Stimulated activated CD8-positive, alpha-beta memory T cell treated with anti-CD3 and anti-CD28 coated beads, Interleukin-2, amount 100 ng/mL, for 1 hour (primary cell): ENCODE measurements around the gene SCAMP2.
A peak's percentile ranks its signal among the peaks of the same experiment; 100 is the strongest.
"Not testable (repeated sequence)": the region's sequence is repeated elsewhere in the genome, so short reads cannot be mapped to it uniquely, and the experiment has no call there.

Experiments used
- DNase-seq, 2 donors: peaks; one replicate each; pipeline ENCODE4 v3.0.0-alpha.2; 2020; ENCODE audit warnings: low read depth in 2 of 2

SCAMP2 gene

GRCh38 chr15:74890665-74890960 lies 17.4 kb upstream of the SCAMP2 start:
- no peak for DNase-seq

GRCh38 chr15:74889883-74890664 lies 16.9 kb upstream of the SCAMP2 start, which contains the start of gene MPI:
Gene MPI, plus strand, starts transcription at chr15:74890042. Its CDS starts 32 bp downstream, at chr15:74890074.
- peak; percentile 59 to 70 for DNase-seq

GRCh38 chr15:74889390-74889882 lies 16.3 kb upstream of the SCAMP2 start:
- no peak for DNase-seq

GRCh38 chr15:74888716-74889115 lies 15.6 kb upstream of the SCAMP2 start:
- no peak for DNase-seq

- not testable (repeated sequence) for DNase-seq
These were observed 14.5 kb upstream of the SCAMP2 start for GRCh38 chr15:74887537-74888193.

- DNase-seq = no peak
These were observed 12.3 kb upstream of the SCAMP2 start for GRCh38 chr15:74885461-74885860.

GRCh38 chr15:74884428-74885223 lies 11.5 kb upstream of the SCAMP2 start:
- DNase-seq = no peak

GRCh38 chr15:74882528-74882927 lies 9.4 kb upstream of the SCAMP2 start:
- DNase-seq = no peak

GRCh38 chr15:74878273-74878672 lies 5.1 kb upstream of the SCAMP2 start:
- DNase-seq = no peak

GRCh38 chr15:74873756-74874424 lies 725 bp upstream of the SCAMP2 start:
- no peak for DNase-seq

GRCh38 chr15:74872702-74873035 lies 496 bp downstream of the SCAMP2 start:
- no peak for DNase-seq

- no peak for DNase-seq
These were observed 2.5 kb downstream of the SCAMP2 start for GRCh38 chr15:74870436-74871215.

- no peak for DNase-seq
These were observed 3.3 kb downstream of the SCAMP2 start for GRCh38 chr15:74869726-74870407.

- no peak for DNase-seq
These were observed 3.8 kb downstream of the SCAMP2 start for GRCh38 chr15:74869372-74869725.

GRCh38 chr15:74868059-74868458 lies 5.1 kb downstream of the SCAMP2 start:
- DNase-seq = no peak

GRCh38 chr15:74867466-74868038 lies 5.6 kb downstream of the SCAMP2 start:
- no peak for DNase-seq

GRCh38 chr15:74866090-74866489 lies 7.1 kb downstream of the SCAMP2 start:
- no peak for DNase-seq

GRCh38 chr15:74865316-74865715 lies 7.8 kb downstream of the SCAMP2 start:
- no peak for DNase-seq

- no peak for DNase-seq
These were observed 8.9 kb downstream of the SCAMP2 start for GRCh38 chr15:74864296-74864695.
